ENCODE data around the gene UGT2B10. TPM values are rescaled to one million over a fixed set of nuclear protein-coding genes. Genes with fewer than 3 reads are reported as not detected.

The UGT2B10 gene
- total RNA-seq, 1 experiment from 2014 or later, result not detected

GRCh38 chr4:68803013-68803412 is 12.8 kb upstream of the UGT2B10 start:
- H3K79me1 ChIP-seq (ENCODE audit: insufficient read depth, low read depth, low read length, poor library complexity, severe bottlenecking), result no peaks in the 10 kb centered on the region
- no peak overlapping the region for H3T11ph ChIP-seq (ENCODE audit: low read length)
- no peak overlapping the region for H4K8ac ChIP-seq (replicated peaks; ENCODE audit: insufficient read length, low read depth, low read length)
- no peak overlapping the region for H3K4me3 Mint-ChIP-seq
- peaks cover 16 to 32% of the 10 kb centered on the region in 2 experiments for H3K9me3 Mint-ChIP-seq
- no peak overlapping the region for H2BK5ac ChIP-seq (ENCODE audit: insufficient read length, low read length)
- no peaks in the 10 kb centered on the region for H4K20me1 ChIP-seq (ENCODE audit: control insufficient read depth, insufficient read depth, insufficient read length)
- no peaks in the 10 kb centered on the region for H3K27me3 Mint-ChIP-seq (ENCODE audit: low read depth)
- H3K56ac ChIP-seq (ENCODE audit: insufficient read length, low read depth, low read length), result no peak overlapping the region
- no peak overlapping the region for H2BK120ac ChIP-seq (ENCODE audit: low read depth, low read length, poor library complexity, severe bottlenecking)
- no peaks in the 10 kb centered on the region for H3K4me1 ChIP-seq (ENCODE audit: insufficient read depth, low read length)
- no peak overlapping the region for H3K14ac ChIP-seq (ENCODE audit: insufficient read depth, low read length)
- H3K4me2 ChIP-seq (ENCODE audit: insufficient read depth, insufficient read length, low read length), result no peak overlapping the region
- no peak overlapping the region for H3K27ac Mint-ChIP-seq
- no peak for DNase-seq
- H3K4ac ChIP-seq (ENCODE audit: low read depth, low read length), result no peak overlapping the region
- TF ChIP-seq, protein P1, sequence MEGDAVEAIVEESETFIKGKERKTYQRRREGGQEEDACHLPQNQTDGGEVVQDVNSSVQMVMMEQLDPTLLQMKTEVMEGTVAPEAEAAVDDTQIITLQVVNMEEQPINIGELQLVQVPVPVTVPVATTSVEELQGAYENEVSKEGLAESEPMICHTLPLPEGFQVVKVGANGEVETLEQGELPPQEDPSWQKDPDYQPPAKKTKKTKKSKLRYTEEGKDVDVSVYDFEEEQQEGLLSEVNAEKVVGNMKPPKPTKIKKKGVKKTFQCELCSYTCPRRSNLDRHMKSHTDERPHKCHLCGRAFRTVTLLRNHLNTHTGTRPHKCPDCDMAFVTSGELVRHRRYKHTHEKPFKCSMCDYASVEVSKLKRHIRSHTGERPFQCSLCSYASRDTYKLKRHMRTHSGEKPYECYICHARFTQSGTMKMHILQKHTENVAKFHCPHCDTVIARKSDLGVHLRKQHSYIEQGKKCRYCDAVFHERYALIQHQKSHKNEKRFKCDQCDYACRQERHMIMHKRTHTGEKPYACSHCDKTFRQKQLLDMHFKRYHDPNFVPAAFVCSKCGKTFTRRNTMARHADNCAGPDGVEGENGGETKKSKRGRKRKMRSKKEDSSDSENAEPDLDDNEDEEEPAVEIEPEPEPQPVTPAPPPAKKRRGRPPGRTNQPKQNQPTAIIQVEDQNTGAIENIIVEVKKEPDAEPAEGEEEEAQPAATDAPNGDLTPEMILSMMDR (conservative IDR thresholded peaks at IDR 0.05), result no peak
- peaks cover 9% of the 10 kb centered on the region for H3K9me3 ChIP-seq (ENCODE audit: control insufficient read depth, low read depth, low read length)
- no peak overlapping the region for H3K27ac ChIP-seq (ENCODE audit: insufficient read length, low read depth, low read length)
- H3K18ac ChIP-seq (ENCODE audit: insufficient read length, low read depth, low read length), result no peak overlapping the region
- H4K5ac ChIP-seq (ENCODE audit: insufficient read length, low read depth, low read length), result no peak overlapping the region
- no peak overlapping the region for H2BK20ac ChIP-seq (ENCODE audit: low read depth, low read length, poor library complexity, severe bottlenecking)
- no peaks in the 10 kb centered on the region for H3K79me2 ChIP-seq (ENCODE audit: insufficient read depth, low read length)
- H3K4me1 Mint-ChIP-seq, result peaks cover 14 to 16% of the 10 kb centered on the region in 2 experiments
- no peak overlapping the region for H3K9ac ChIP-seq (ENCODE audit: extremely low read depth, insufficient read length, low read length)
- no peak overlapping the region for H2BK12ac ChIP-seq (ENCODE audit: insufficient read length, low read depth, low read length)
- H2BK15ac ChIP-seq (ENCODE audit: low read depth, low read length), result no peak overlapping the region
- no peak overlapping the region for H4K91ac ChIP-seq (ENCODE audit: insufficient read length, low read depth, low read length)
- no CpG with 5 or more reads among the region's 4 CpGs for WGBS (ENCODE audit: extremely low coverage, insufficient read length, low lambda C conversion rate)
- H2AFZ ChIP-seq (ENCODE audit: low read length), result no peak overlapping the region
- no peaks in the 10 kb centered on the region for H3K27me3 ChIP-seq (ENCODE audit: insufficient read depth, low read length)
- H3K23me2 ChIP-seq (ENCODE audit: insufficient read length, low read depth, low read length, poor library complexity, severe bottlenecking), result no peaks in the 10 kb centered on the region
- no peak overlapping the region for H2AK5ac ChIP-seq (ENCODE audit: insufficient read length, low read length)
- peaks cover 17 to 31% (median 18%) of the 10 kb centered on the region in 3 experiments for H3K36me3 Mint-ChIP-seq (ENCODE audit: insufficient read depth in 1 of 3, low read depth in 3 of 3)
- H3K23ac ChIP-seq (ENCODE audit: insufficient read length, low read depth, low read length), result no peak overlapping the region

All from H9 (cell line).